ENCODE measurements around the gene PAPSS1.

The PAPSS1 gene

GRCh38 chr4:107570952-107571351 lies 149.1 kb downstream of the PAPSS1 start:
- DNase-seq (ENCODE audit: low read depth in 2 of 2, low spot score in 1 of 2): no peak

GRCh38 chr4:107564326-107564725 lies 155.7 kb downstream of the PAPSS1 start:
- DNase-seq (ENCODE audit: low read depth in 2 of 2, low spot score in 1 of 2): no peak

Data from stimulated activated CD8-positive, alpha-beta memory T cell treated with anti-CD3 and anti-CD28 coated beads, Interleukin-4, amount 100 ng/mL, for 4 hours (primary cell).